Activated naive CD8-positive, alpha-beta T cell treated with anti-CD3 and anti-CD28 coated beads for 36 hours (primary cell): ENCODE data around the gene DMAC1. TPM values are rescaled to one million over a fixed set of nuclear protein-coding genes. Genes with fewer than 3 reads are reported as not detected.

ENCODE experiments used
- DNase-seq: peaks from one replicate; pipeline ENCODE4 v3.0.0; 2021
- H3K27ac Mint-ChIP-seq: one replicate; pipeline ENCODE4 v1.8.0; 2022; ENCODE audit warnings: mild to moderate bottlenecking, moderate library complexity, mixed read lengths
- H3K27me3 Mint-ChIP-seq: one replicate; pipeline ENCODE4 v1.8.0; 2022; ENCODE audit warnings: mild to moderate bottlenecking, mixed read lengths
- H3K36me3 Mint-ChIP-seq: one replicate; pipeline ENCODE4 v1.8.0; 2021; ENCODE audit warnings: mild to moderate bottlenecking, mixed read lengths
- H3K4me1 Mint-ChIP-seq: one replicate; pipeline ENCODE4 v1.8.0; 2021; ENCODE audit warnings: mixed read lengths
- H3K4me3 Mint-ChIP-seq: one replicate; pipeline ENCODE4 v1.8.0; 2022; ENCODE audit warnings: mild to moderate bottlenecking, moderate library complexity, mixed read lengths
- H3K9me3 Mint-ChIP-seq: one replicate; pipeline ENCODE4 v1.8.0; 2022; ENCODE audit warnings: mixed read lengths
- total RNA-seq, 2 experiments: library from RNA; stranded (reverse); gene quantifications; one replicate each; pipeline ENCODE4 v1.2.3, GENCODE V29; 2021

The DMAC1 gene
- total RNA-seq, 2 experiments from 2014 or later = 57.4 to 58.8 TPM

- Mint-ChIP-seq H3K36me3 (peaks cover 44% of the 10 kb centered on the region), H3K27ac (no peak overlapping the region), H3K27me3 (no peaks in the 10 kb centered on the region), H3K4me3 (no peak overlapping the region), H3K4me1 (peaks cover 31% of the 10 kb centered on the region), H3K9me3 (no peaks in the 10 kb centered on the region)
- no peak for DNase-seq
Measured at GRCh38 chr9:7794196-7794595, 5.4 kb downstream of the DMAC1 start.

DNA sequence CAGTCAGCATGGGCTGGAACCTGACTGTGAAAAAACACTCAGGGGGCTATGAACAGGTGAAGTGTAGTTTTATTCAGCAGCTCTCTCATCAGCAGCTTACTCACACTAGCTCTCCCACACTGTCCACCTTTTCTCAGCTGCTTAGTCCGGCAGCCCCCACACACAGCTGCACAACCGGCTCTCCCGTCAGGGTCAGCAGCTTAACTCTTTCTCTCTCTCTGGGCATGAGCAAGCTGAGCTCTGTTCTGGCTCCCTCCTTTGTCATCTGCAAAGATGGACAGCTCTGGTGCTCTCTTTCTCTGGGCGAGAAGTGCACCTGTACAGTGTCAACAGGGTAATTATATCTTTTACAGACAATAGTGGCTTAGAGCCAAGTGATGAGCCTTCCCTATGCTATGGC is 8.2 kb downstream of the DMAC1 start:
- no peak overlapping the region for H3K4me3 Mint-ChIP-seq
- no peak overlapping the region for H3K27ac Mint-ChIP-seq
- peaks cover 17% of the 10 kb centered on the region for H3K4me1 Mint-ChIP-seq
- H3K27me3 Mint-ChIP-seq = no peaks in the 10 kb centered on the region
- H3K9me3 Mint-ChIP-seq = no peaks in the 10 kb centered on the region
- peaks cover 32% of the 10 kb centered on the region for H3K36me3 Mint-ChIP-seq
- DNase-seq = no peak

GRCh38 chr9:7790819-7791182 is 8.8 kb downstream of the DMAC1 start:
- peaks cover 27% of the 10 kb centered on the region for H3K36me3 Mint-ChIP-seq
- peaks cover 12% of the 10 kb centered on the region for H3K4me1 Mint-ChIP-seq
- no peak for DNase-seq
- no peaks in the 10 kb centered on the region for H3K27me3 Mint-ChIP-seq
- H3K9me3 Mint-ChIP-seq = no peaks in the 10 kb centered on the region
- H3K27ac Mint-ChIP-seq = no peak overlapping the region
- H3K4me3 Mint-ChIP-seq = no peak overlapping the region

DNA sequence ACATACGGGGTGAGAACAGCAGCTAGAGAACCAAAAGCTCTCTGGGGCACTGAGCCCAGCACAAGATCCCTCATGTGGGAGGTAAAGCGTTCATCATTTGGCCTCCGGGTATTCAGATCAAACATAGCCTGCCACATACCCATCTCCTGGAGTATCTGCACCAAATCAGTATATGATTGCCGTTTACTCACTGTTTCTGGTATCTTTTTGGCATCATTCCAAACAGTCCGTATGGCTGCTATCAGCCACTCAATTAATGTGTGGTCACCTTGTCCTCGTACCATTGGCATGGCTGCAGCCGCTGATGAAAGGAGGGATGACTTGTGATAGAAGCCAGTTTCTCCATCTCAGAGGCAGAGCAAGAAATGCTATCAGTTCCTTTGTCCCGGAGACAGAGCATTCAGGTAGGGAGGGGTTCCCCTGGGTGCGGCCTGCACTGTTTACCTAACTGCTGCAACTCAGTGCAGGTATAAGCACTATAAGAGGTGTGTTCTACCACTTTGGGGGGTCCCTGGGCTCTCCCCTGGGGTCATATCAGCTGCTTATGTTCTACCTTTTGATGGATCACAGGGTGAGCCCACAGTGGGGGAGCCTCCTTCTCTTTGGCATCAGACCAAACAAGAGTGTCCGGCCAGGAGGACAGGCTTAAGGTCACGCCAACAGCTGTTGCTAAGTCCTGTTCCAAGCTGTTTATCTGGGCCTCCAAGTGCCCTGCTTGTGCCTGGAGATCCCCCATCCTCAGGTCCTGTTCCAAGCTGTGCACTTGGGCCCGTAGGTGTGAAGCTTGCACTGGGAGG is 9.4 kb downstream of the DMAC1 start:
- H3K4me3 Mint-ChIP-seq = no peak overlapping the region
- DNase-seq = no peak
- no peaks in the 10 kb centered on the region for H3K9me3 Mint-ChIP-seq
- H3K27me3 Mint-ChIP-seq = no peaks in the 10 kb centered on the region
- H3K4me1 Mint-ChIP-seq = peaks cover 12% of the 10 kb centered on the region
- H3K36me3 Mint-ChIP-seq = peaks cover 27% of the 10 kb centered on the region
- H3K27ac Mint-ChIP-seq = no peak overlapping the region

- H3K27ac Mint-ChIP-seq = no peak overlapping the region
- peaks cover 25% of the 10 kb centered on the region for H3K36me3 Mint-ChIP-seq
- H3K9me3 Mint-ChIP-seq = no peaks in the 10 kb centered on the region
- H3K27me3 Mint-ChIP-seq = no peaks in the 10 kb centered on the region
- H3K4me3 Mint-ChIP-seq = no peak overlapping the region
- H3K4me1 Mint-ChIP-seq = peaks cover 6% of the 10 kb centered on the region
- DNase-seq = no peak
Measured at GRCh38 chr9:7788772-7789171, 10.8 kb downstream of the DMAC1 start.

GRCh38 chr9:7785813-7786212 is 13.8 kb downstream of the DMAC1 start:
- no peaks in the 10 kb centered on the region for H3K4me1 Mint-ChIP-seq
- H3K36me3 Mint-ChIP-seq = peaks cover 11% of the 10 kb centered on the region
- H3K27me3 Mint-ChIP-seq = no peaks in the 10 kb centered on the region
- H3K9me3 Mint-ChIP-seq = no peaks in the 10 kb centered on the region
- no peak for DNase-seq
- no peak overlapping the region for H3K27ac Mint-ChIP-seq
- no peak overlapping the region for H3K4me3 Mint-ChIP-seq

- peaks cover 11% of the 10 kb centered on the region for H3K36me3 Mint-ChIP-seq
- H3K4me3 Mint-ChIP-seq = no peak overlapping the region
- H3K27ac Mint-ChIP-seq = no peak overlapping the region
- no peaks in the 10 kb centered on the region for H3K4me1 Mint-ChIP-seq
- no peaks in the 10 kb centered on the region for H3K9me3 Mint-ChIP-seq
- no peak for DNase-seq
- H3K27me3 Mint-ChIP-seq = no peaks in the 10 kb centered on the region
Measured at GRCh38 chr9:7784472-7784871, 15.1 kb downstream of the DMAC1 start.

- H3K4me3 Mint-ChIP-seq = no peak overlapping the region
- no peaks in the 10 kb centered on the region for H3K4me1 Mint-ChIP-seq
- H3K27ac Mint-ChIP-seq = no peak overlapping the region
- peaks cover 11% of the 10 kb centered on the region for H3K36me3 Mint-ChIP-seq
- H3K9me3 Mint-ChIP-seq = no peaks in the 10 kb centered on the region
- no peak for DNase-seq
- H3K27me3 Mint-ChIP-seq = no peaks in the 10 kb centered on the region
Measured at GRCh38 chr9:7783635-7784063, 15.9 kb downstream of the DMAC1 start.

GRCh38 chr9:7782400-7783120 is 17.0 kb downstream of the DMAC1 start:
- no peak for DNase-seq
- Mint-ChIP-seq H3K27ac (no peak overlapping the region), H3K4me3 (no peak overlapping the region), H3K36me3 (peaks cover 11% of the 10 kb centered on the region), H3K27me3 (no peaks in the 10 kb centered on the region), H3K9me3 (no peaks in the 10 kb centered on the region), H3K4me1 (no peaks in the 10 kb centered on the region)

GRCh38 chr9:7780261-7780988 is 19.2 kb downstream of the DMAC1 start:
- Mint-ChIP-seq H3K4me1 (no peaks in the 10 kb centered on the region), H3K9me3 (no peaks in the 10 kb centered on the region), H3K27ac (no peak overlapping the region), H3K36me3 (peaks cover 6% of the 10 kb centered on the region), H3K4me3 (no peak overlapping the region), H3K27me3 (peaks cover 4% of the 10 kb centered on the region)
- DNase-seq = no peak

DNA sequence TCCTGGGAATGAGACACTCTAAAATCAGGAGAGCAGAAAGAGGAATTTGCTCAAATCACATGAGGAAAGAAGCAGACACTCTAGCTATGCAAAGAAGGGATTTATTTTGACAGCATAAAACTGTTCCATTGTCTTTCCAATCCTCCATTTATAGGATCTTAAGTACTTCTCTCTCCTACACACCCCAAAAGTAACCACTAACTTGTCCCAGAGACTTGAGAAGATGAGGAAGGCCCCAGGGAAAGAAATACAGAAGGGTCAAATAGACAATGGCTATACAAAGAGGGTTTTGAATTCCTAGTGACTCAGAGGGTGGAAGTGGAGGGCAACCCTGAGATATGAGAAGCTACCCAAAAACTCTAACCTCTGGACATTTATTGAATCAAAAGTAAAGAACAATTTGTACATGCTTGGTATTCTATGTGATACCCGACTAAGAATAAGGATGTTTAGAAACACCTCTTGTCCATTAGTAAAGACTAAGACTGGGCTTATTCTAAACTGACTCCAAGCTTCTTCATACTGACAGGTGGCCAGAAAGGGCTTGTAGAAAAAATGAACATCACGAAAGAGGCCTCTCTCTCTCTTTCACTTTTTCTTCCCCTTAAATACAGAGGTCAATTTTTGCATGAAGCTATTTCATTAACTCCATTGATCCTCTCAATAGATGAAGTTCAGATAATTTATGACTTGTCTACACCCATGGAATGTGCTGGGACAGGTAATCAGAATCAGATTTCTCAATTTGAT is 20.6 kb downstream of the DMAC1 start:
- Mint-ChIP-seq H3K9me3 (no peaks in the 10 kb centered on the region), H3K27me3 (peaks cover 9% of the 10 kb centered on the region), H3K4me1 (no peaks in the 10 kb centered on the region), H3K36me3 (peaks cover 6% of the 10 kb centered on the region), H3K27ac (no peak overlapping the region), H3K4me3 (no peak overlapping the region)
- DNase-seq = no peak

DNA sequence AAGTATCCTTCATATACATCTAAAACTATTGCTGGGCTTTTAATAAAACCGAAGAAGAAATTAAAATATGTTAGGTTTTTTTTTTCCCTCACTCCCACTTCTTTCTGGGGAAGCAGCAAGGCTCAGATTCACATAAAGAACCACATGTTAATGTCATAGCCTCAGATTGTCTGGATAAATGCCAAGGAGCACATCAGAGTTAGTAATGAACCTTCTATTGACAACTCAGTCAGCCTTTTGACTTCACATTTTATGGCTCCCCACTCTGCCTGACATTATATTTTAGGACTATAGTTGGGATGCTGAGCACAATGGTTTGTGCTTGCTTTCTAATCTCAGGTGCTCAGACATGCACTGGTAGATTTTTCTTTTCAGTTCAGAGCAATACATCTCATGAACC is 21.8 kb downstream of the DMAC1 start:
- Mint-ChIP-seq H3K27ac (no peak overlapping the region), H3K4me1 (no peaks in the 10 kb centered on the region), H3K4me3 (no peak overlapping the region), H3K9me3 (no peaks in the 10 kb centered on the region), H3K36me3 (peaks cover 5% of the 10 kb centered on the region), H3K27me3 (peaks cover 9% of the 10 kb centered on the region)
- DNase-seq = no peak

DNA sequence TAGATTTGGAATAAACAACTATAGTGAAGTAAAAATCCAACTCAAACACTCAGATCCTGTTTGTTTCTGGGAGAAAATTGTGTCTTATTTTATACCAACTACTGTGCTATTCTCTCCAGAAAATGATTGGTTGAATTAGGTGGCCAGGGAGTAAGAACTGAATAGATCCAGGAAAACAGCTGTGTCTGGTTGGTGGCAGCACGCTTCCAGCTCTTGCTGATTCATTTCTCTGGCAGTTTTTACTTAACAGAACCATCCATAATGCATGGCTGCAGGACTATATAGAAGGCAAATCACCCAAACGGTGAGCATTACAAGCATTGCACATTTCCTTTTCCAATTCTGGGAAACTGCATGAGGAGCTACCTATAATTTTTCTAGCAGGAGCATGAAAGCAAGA is 29.5 kb downstream of the DMAC1 start:
- H3K4me1 Mint-ChIP-seq = no peaks in the 10 kb centered on the region
- peaks cover 5% of the 10 kb centered on the region for H3K27me3 Mint-ChIP-seq
- no peak overlapping the region for H3K4me3 Mint-ChIP-seq
- no peak for DNase-seq
- H3K36me3 Mint-ChIP-seq = no peaks in the 10 kb centered on the region
- H3K9me3 Mint-ChIP-seq = peaks cover 3% of the 10 kb centered on the region
- H3K27ac Mint-ChIP-seq = no peak overlapping the region

- Mint-ChIP-seq H3K4me3 (no peak overlapping the region), H3K36me3 (no peaks in the 10 kb centered on the region), H3K27me3 (no peaks in the 10 kb centered on the region), H3K9me3 (peaks cover 7% of the 10 kb centered on the region), H3K27ac (no peak overlapping the region), H3K4me1 (no peaks in the 10 kb centered on the region)
- DNase-seq = no peak
Measured at GRCh38 chr9:7762600-7762999, 37.0 kb downstream of the DMAC1 start.

- no peak overlapping the region for H3K4me3 Mint-ChIP-seq
- H3K36me3 Mint-ChIP-seq = peaks cover 3% of the 10 kb centered on the region
- no peaks in the 10 kb centered on the region for H3K27me3 Mint-ChIP-seq
- DNase-seq = no peak
- H3K27ac Mint-ChIP-seq = no peak overlapping the region
- peaks cover 9% of the 10 kb centered on the region for H3K4me1 Mint-ChIP-seq
- peaks cover 13% of the 10 kb centered on the region for H3K9me3 Mint-ChIP-seq
Measured at GRCh38 chr9:7760014-7760415, 39.6 kb downstream of the DMAC1 start.
